Breast epithelium (tissue), 4 donors: ENCODE results near the gene NCKAP1. TPM values are rescaled to one million over a fixed set of nuclear protein-coding genes. Genes with fewer than 3 reads are reported as not detected.

Experiments
- DNase-seq, 2 donors: peaks; one replicate each; pipeline ENCODE4 v3.0.0-alpha.2; 2019; ENCODE audit warnings: low spot score in 2 of 2
- H3K27ac ChIP-seq, 2 donors: fragments of 200-600 bp; sonication (generic) in 1 of 2; one replicate each; pipeline ENCODE4 v1.5.1; 2016 to 2019; ENCODE audit warnings: mild to moderate bottlenecking in 1 of 2
- H3K27me3 ChIP-seq, 2 donors: fragments of 200-600 bp; sonication (generic) in 1 of 2; one replicate each; pipeline versions ENCODE4 v1.5.1 to v1.6.0; 2017 to 2019; ENCODE audit warnings: control low read depth in 1 of 2, mild to moderate bottlenecking in 1 of 2
- H3K36me3 ChIP-seq: fragments of 200-600 bp; one replicate; pipeline ENCODE4 v1.5.1; 2019
- H3K4me1 ChIP-seq, 2 donors: fragments of 200-600 bp; sonication (generic); one replicate each; pipeline ENCODE4 v1.5.1; 2016 to 2019; ENCODE audit warnings: control low read depth in 1 of 2
- H3K4me3 ChIP-seq, 3 donors: fragments of 200-600 bp; sonication (generic); 1 replicate in 2 of 3; 2 replicates in 1 of 3; pipeline ENCODE4 v1.5.1; 2016 to 2019; ENCODE audit warnings: mild to moderate bottlenecking in 3 of 3, moderate library complexity in 2 of 3
- H3K9me3 ChIP-seq, 2 donors: fragments of 200-600 bp; sonication (generic) in 1 of 2; one replicate each; pipeline ENCODE4 v1.5.1; 2016 to 2019; ENCODE audit warnings: control low read depth in 1 of 2
- POLR2A ChIP-seq: fragments of 450-650 bp; IDR thresholded peaks from one replicate; pipeline ENCODE4 v1.6.1; 2016; ENCODE audit warnings: antibody characterized with exemption, mild to moderate bottlenecking, moderate library complexity
- POLR2AphosphoS5 ChIP-seq, 3 donors: sonication (generic); formaldehyde crosslinking; IDR thresholded peaks; one replicate each; pipeline ENCODE4 v1.6.1; 2017; ENCODE audit warnings: antibody characterized with exemption in 3 of 3
- intact Hi-C: fragments of 100-400 bp; cut with DNase I; formaldehyde crosslinking; loops from one replicate; pipeline ENCODE4 v1.15.1; 2023; ENCODE audit warnings: low total_unique reads
- total RNA-seq, 3 donors: library from RNA; depleted of rRNA; stranded (reverse); fragments of >200 nt; gene quantifications; one replicate each; pipeline ENCODE4 v1.1.0, GENCODE V29; 2016
- TF ChIP-seq, protein P1 (sequence below), 3 donors: fragments of 450-650 bp; IDR thresholded peaks; one replicate each; pipeline ENCODE4 v1.5.1; 2016 to 2017; ENCODE audit warnings: antibody characterized with exemption in 3 of 3, mild to moderate bottlenecking in 3 of 3, moderate library complexity in 3 of 3

The NCKAP1 gene
- total RNA-seq, 3 donors from 2014 or later = 122 to 270 (median 186) TPM

DNA sequence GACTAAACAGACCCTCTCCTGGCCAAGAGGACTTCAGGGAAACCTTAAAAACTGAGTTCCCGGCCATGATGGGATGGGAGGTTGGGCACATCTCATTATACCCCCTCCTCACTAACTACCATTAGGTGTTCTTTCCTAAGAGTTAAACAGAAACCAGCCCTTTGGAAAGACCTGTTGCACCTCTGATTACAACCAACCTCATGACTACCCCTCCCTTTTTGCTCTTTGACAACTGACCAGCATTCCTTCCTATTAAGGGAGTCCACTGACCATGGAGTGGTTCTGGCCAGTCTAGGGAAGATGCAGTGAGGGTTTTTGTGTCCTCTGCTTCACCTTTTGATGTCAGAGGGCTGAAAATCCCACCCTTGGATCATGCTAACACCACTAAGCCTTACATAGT, 127.3 kb downstream of the NCKAP1 start:
- no peaks in the 10 kb centered on the region for H3K9me3 ChIP-seq
- H3K27ac ChIP-seq = no peak overlapping the region
- H3K36me3 ChIP-seq = no peaks in the 10 kb centered on the region
- no peaks in the 10 kb centered on the region for H3K27me3 ChIP-seq
- intact Hi-C loops = no loop called here
- H3K4me1 ChIP-seq = no peaks in the 10 kb centered on the region
- DNase-seq = no peak
- no peak overlapping the region for H3K4me3 ChIP-seq
- TF ChIP-seq POLR2A = no peak
- TF ChIP-seq, protein P1, sequence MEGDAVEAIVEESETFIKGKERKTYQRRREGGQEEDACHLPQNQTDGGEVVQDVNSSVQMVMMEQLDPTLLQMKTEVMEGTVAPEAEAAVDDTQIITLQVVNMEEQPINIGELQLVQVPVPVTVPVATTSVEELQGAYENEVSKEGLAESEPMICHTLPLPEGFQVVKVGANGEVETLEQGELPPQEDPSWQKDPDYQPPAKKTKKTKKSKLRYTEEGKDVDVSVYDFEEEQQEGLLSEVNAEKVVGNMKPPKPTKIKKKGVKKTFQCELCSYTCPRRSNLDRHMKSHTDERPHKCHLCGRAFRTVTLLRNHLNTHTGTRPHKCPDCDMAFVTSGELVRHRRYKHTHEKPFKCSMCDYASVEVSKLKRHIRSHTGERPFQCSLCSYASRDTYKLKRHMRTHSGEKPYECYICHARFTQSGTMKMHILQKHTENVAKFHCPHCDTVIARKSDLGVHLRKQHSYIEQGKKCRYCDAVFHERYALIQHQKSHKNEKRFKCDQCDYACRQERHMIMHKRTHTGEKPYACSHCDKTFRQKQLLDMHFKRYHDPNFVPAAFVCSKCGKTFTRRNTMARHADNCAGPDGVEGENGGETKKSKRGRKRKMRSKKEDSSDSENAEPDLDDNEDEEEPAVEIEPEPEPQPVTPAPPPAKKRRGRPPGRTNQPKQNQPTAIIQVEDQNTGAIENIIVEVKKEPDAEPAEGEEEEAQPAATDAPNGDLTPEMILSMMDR (IDR thresholded peaks at IDR 0.05) = no peak
- no peak for TF ChIP-seq POLR2AphosphoS5 (IDR thresholded peaks at IDR 0.05)

DNA sequence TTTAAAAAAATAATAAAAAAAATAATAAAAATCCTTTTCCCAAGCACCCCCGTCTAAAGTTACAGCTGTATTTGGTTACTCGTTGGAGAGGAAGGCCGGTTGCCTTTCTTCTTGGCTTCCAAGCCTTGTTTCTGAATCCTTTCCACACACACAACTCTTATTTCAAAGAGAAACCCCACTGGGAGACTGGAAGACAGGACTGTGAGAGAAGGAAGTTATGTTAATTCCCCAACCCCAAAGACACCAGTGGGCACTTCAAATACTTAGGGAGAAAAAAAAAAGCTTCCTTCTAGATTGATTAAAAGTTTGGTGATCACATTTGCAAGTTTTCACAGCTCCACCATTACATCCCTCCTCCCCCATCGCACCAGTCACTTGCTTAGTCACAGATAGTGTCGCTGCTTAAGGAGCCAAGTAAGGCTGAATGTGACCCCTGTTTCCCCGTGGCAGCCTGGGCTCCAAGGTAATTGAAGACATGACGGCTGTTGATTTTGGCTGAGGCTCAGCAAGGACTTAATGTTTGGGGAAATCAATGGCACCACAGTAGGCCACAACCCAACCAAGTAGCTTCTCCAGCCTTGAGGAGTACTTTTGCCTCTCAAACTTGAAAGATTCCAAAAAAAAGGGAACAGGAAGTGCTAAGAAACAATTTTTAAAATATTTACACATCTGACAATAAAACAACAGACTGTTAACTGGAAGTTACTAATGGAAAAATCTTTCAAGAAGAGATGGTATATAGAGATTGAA, 131.0 kb downstream of the NCKAP1 start:
- Histone ChIP-seq H3K27ac (no peak overlapping the region), H3K27me3 (no peaks in the 10 kb centered on the region), H3K9me3 (no peaks in the 10 kb centered on the region), H3K4me1 (no peaks in the 10 kb centered on the region), H3K36me3 (no peaks in the 10 kb centered on the region), H3K4me3 (no peak overlapping the region)
- TF ChIP-seq POLR2AphosphoS5 (IDR thresholded peaks at IDR 0.05) (no peak), POLR2A (no peak)
- TF ChIP-seq, protein P1 (IDR thresholded peaks at IDR 0.05) = no peak
- intact Hi-C loops = no loop called here
- no peak for DNase-seq

DNA sequence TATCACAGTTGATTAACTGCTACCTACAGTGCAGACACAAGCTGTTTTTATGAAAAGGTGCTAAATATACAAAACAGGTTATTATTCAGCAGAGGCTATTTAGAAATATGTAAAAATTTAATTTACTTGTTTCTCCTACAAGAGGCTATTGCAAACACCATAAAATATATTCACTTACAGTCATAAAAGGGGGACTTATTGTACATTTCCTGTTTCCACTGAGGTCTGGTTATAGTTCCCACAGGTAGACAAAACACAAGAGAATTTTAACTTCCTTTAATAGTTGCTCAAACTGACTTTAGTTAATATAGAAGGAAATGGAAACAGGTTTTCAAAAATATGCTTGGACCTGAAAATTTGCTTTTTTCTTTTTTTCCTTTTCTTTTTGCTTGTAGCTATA, 131.8 kb downstream of the NCKAP1 start:
- intact Hi-C loops = no loop called here
- no peak for TF ChIP-seq POLR2AphosphoS5 (IDR thresholded peaks at IDR 0.05)
- no peaks in the 10 kb centered on the region for H3K9me3 ChIP-seq
- H3K4me1 ChIP-seq = no peaks in the 10 kb centered on the region
- no peaks in the 10 kb centered on the region for H3K27me3 ChIP-seq
- no peak overlapping the region for H3K4me3 ChIP-seq
- no peaks in the 10 kb centered on the region for H3K36me3 ChIP-seq
- DNase-seq = no peak
- H3K27ac ChIP-seq = no peak overlapping the region

DNA sequence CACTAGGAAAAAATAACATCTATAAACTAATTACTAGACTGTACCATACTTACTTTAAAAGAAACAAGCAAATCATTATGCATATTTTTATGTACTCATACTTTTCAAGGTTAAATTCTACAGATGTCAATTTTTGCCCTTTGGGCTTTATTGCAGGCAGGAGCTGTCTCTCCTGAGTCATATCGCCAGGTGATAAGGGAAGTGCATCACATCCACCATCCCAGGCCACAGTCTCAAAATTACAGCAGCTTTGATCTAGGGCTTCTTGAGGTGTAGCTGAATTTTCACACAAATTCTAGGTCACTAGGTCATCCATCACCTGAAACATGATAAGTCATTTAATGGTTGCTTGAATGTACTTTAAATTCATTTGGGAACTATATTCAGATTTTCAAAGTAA, 133.4 kb downstream of the NCKAP1 start:
- H3K27me3 ChIP-seq = no peaks in the 10 kb centered on the region
- H3K4me1 ChIP-seq = no peaks in the 10 kb centered on the region
- H3K9me3 ChIP-seq = no peaks in the 10 kb centered on the region
- H3K4me3 ChIP-seq = no peak overlapping the region
- no peak overlapping the region for H3K27ac ChIP-seq
- H3K36me3 ChIP-seq = no peaks in the 10 kb centered on the region
- TF ChIP-seq POLR2A = no peak
- TF ChIP-seq POLR2AphosphoS5 (IDR thresholded peaks at IDR 0.05) = no peak
- TF ChIP-seq, protein P1 (IDR thresholded peaks at IDR 0.05) = no peak
- DNase-seq = no peak
- intact Hi-C loops = no loop called here

DNA sequence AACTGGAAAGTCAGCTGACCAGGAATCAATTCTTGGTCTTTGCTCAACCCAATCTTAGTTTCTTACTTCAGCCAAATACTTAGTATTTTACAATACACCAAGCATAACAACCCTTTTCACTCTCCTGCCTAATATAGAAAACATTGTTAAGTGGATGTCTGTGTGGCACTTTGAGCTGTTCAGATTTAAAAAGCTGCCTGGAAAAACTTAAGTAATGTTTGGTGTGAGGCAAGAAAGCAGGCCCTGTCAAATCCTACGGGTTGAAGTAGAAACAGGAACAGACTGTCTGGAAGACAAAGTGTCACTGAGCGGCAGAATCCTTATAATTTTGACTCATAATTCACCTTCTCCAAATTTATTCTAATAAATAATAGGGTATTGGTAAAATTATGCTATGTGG, 134.7 kb downstream of the NCKAP1 start:
- intact Hi-C loops = no loop called here

More for the DNA sequence above, 134.7 kb downstream of the NCKAP1 start:
- H3K4me3 ChIP-seq = no peak overlapping the region
- TF ChIP-seq POLR2AphosphoS5 (IDR thresholded peaks at IDR 0.05) = no peak
- TF ChIP-seq, protein P1 (IDR thresholded peaks at IDR 0.05) = no peak
- no peak for TF ChIP-seq POLR2A
- H3K9me3 ChIP-seq = no peaks in the 10 kb centered on the region
- no peak overlapping the region for H3K27ac ChIP-seq
- no peaks in the 10 kb centered on the region for H3K27me3 ChIP-seq
- no peaks in the 10 kb centered on the region for H3K36me3 ChIP-seq
- no peaks in the 10 kb centered on the region for H3K4me1 ChIP-seq
- DNase-seq = no peak
